ENCODE data around the gene TM7SF2. TPM values are rescaled to one million over a fixed set of nuclear protein-coding genes. Genes with fewer than 3 reads are reported as not detected.

Gene TM7SF2
- total RNA-seq, 1 experiment from 2014 or later: 74.8 TPM

- Histone ChIP-seq H3K4me1 (ENCODE audit: insufficient read depth, low read length) (no peaks in the 10 kb centered on the region), H3K23ac (ENCODE audit: insufficient read length, low read depth, low read length) (no peak overlapping the region), H3K27ac (ENCODE audit: insufficient read length, low read depth, low read length) (no peak overlapping the region), H4K8ac (replicated peaks; ENCODE audit: insufficient read length, low read depth, low read length) (no peak overlapping the region), H3K79me1 (ENCODE audit: insufficient read depth, low read depth, low read length, poor library complexity, severe bottlenecking) (peaks cover 5% of the 10 kb centered on the region), H2BK5ac (ENCODE audit: insufficient read length, low read length) (no peak overlapping the region), H3K4ac (ENCODE audit: low read depth, low read length) (no peak overlapping the region), H2BK20ac (ENCODE audit: low read depth, low read length, poor library complexity, severe bottlenecking) (no peak overlapping the region), H3K9ac (ENCODE audit: extremely low read depth, insufficient read length, low read length) (no peak overlapping the region), H4K20me1 (ENCODE audit: control insufficient read depth, insufficient read depth, insufficient read length) (no peaks in the 10 kb centered on the region), H3K79me2 (ENCODE audit: insufficient read depth, low read length) (peaks cover 3% of the 10 kb centered on the region; the same call in 1 of the 2 replicates), H3T11ph (ENCODE audit: low read length) (no peak overlapping the region), H4K91ac (ENCODE audit: insufficient read length, low read depth, low read length) (no peak overlapping the region), H3K4me2 (ENCODE audit: insufficient read depth, insufficient read length, low read length) (no peak overlapping the region), H4K5ac (ENCODE audit: insufficient read length, low read depth, low read length) (no peak overlapping the region), H3K56ac (ENCODE audit: insufficient read length, low read depth, low read length) (no peak overlapping the region), H3K14ac (ENCODE audit: insufficient read depth, low read length) (no peak overlapping the region), H2BK12ac (ENCODE audit: insufficient read length, low read depth, low read length) (no peak overlapping the region), H2BK15ac (ENCODE audit: low read depth, low read length) (no peak overlapping the region), H2AFZ (ENCODE audit: low read length) (no peak overlapping the region), H2AK5ac (ENCODE audit: insufficient read length, low read length) (no peak overlapping the region), H2BK120ac (ENCODE audit: low read depth, low read length, poor library complexity, severe bottlenecking) (no peak overlapping the region), H3K23me2 (ENCODE audit: insufficient read length, low read depth, low read length, poor library complexity, severe bottlenecking) (no peaks in the 10 kb centered on the region), H3K27me3 (ENCODE audit: insufficient read depth, low read length) (no peaks in the 10 kb centered on the region), H3K9me3 (ENCODE audit: control insufficient read depth, low read depth, low read length) (no peaks in the 10 kb centered on the region), H3K18ac (ENCODE audit: insufficient read length, low read depth, low read length) (no peak overlapping the region)
- WGBS (ENCODE audit: extremely low coverage, insufficient read length, low lambda C conversion rate): no CpG with 5 or more reads among the region's 12 CpGs
- DNase-seq: no peak
- Mint-ChIP-seq H3K9me3 (no peaks in the 10 kb centered on the region), H3K4me3 (no peak overlapping the region; a peak in 1 of 5 replicates), H3K27me3 (ENCODE audit: low read depth) (no peaks in the 10 kb centered on the region), H3K36me3 (ENCODE audit: insufficient read depth in 1 of 3, low read depth in 3 of 3) (peaks cover 13 to 64% (median 56%) of the 10 kb centered on the region in 3 experiments; a peak in 6 of 7 replicates), H3K4me1 (peaks cover 0 to 4% of the 10 kb centered on the region in 2 experiments; a peak in 2 of 4 replicates), H3K27ac (no peak overlapping the region)
- no peak for TF ChIP-seq CTCF (conservative IDR thresholded peaks at IDR 0.05)
Measured at GRCh38 chr11:65127473-65128181, 16.0 kb downstream of the TM7SF2 start.
